ENCODE measurements around the gene CHRM2. TPM values are rescaled to one million over a fixed set of nuclear protein-coding genes. Genes with fewer than 3 reads are reported as not detected.

The CHRM2 gene
- total and polyA plus RNA-seq, 9 of the 15 experiments (the other 6 are each of a cell fraction or from before 2014, with no cell fraction given), result not detected

DNA sequence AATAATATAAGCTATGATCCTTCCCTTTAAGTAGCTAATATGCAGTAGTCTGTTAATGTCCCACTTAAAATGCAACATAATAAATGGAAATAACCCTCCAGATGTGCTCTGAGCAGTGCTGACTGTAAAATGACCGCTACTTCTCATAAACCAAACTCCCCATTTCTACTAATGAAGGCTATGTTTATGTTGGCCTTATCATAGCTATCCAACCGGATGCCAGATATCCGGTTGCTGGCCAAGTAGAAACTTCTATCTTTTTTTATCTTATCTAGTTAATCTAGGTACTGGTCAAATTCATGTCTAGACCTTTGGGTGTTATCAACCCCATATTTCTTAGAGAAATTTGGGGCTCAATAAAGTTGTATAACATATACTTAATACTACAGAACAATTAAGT lies 56.6 kb downstream of the CHRM2 start:
- H3K27me3 ChIP-seq (ENCODE audit: control insufficient read depth in 2 of 2, insufficient read depth in 2 of 2, low read length in 2 of 2), result no peaks in the 10 kb centered on the region
- no peaks in the 10 kb centered on the region for H4K20me1 ChIP-seq (replicated peaks; ENCODE audit: control insufficient read depth, insufficient read depth, low read length)
- H2AFZ ChIP-seq (ENCODE audit: low read depth, low read length), result no peak overlapping the region
- WGBS (ENCODE audit: insufficient coverage, low coverage, missing lambda C conversion rate), result 3% methylated on average over 3 of the region's 3 CpGs
- BruUV-seq (replicated peaks), result no TSS peak
- ChIA-PET CTCF (ENCODE audit: low intra/inter-chr PET ratio) (no interaction called here), POLR2A (no interaction called here)
- no peaks in the 10 kb centered on the region for H3K9me1 ChIP-seq (ENCODE audit: control insufficient read depth, insufficient read depth, low read length)
- intact Hi-C loops (cut with micrococcal nuclease), result no loop called here
- in situ Hi-C loops (cut with MboI), result no loop called here
- H3K27ac ChIP-seq (ENCODE audit: extremely low read depth, low read depth, low read length), result no peak overlapping the region
- no peak for FAIRE-seq
- H3K9me3 ChIP-seq (replicated peaks; ENCODE audit: control insufficient read depth, insufficient read depth, low read depth, low read length), result no peaks in the 10 kb centered on the region; the same call in 1 of the 2 replicates
- no peak overlapping the region for H3K4me2 ChIP-seq (ENCODE audit: insufficient read depth, low read length)
- H3K79me2 ChIP-seq (ENCODE audit: control insufficient read depth, insufficient read depth, low read length), result no peaks in the 10 kb centered on the region
- no peak for ATAC-seq
- no peaks in the 10 kb centered on the region for H3K4me1 ChIP-seq (replicated peaks in 1 of 2; ENCODE audit: control insufficient read depth in 2 of 2, insufficient read depth in 2 of 2, low read length in 2 of 2)
- H3K9ac ChIP-seq (ENCODE audit: insufficient read depth in 1 of 2, low read depth in 2 of 2, low read length in 2 of 2), result no peak overlapping the region
- no peaks in the 10 kb centered on the region for H3K36me3 ChIP-seq (ENCODE audit: control insufficient read depth, insufficient read depth, low read length)
- no peak overlapping the region for H3K4me3 ChIP-seq
- DNase-seq (ENCODE audit: extremely low read depth in 1 of 4, low spot score in 3 of 4), result no peak
- TF ChIP-seq ZEB2 (IDR thresholded peaks at IDR 0.05) (no peak), SRSF1 (IDR thresholded peaks at IDR 0.05; ENCODE audit: low read depth, low read length) (no peak)

- no peaks in the 10 kb centered on the region for H3K79me2 ChIP-seq (ENCODE audit: control insufficient read depth, insufficient read depth, low read length)
- ATAC-seq (no peak), FAIRE-seq (no peak), DNase-seq (ENCODE audit: extremely low read depth in 1 of 4, low spot score in 3 of 4) (no peak)
- intact Hi-C loops (cut with micrococcal nuclease), result no loop called here
- H2AFZ ChIP-seq (ENCODE audit: low read depth, low read length), result no peak overlapping the region
- H3K27ac ChIP-seq (ENCODE audit: extremely low read depth, low read depth, low read length), result no peak overlapping the region
- H3K9me1 ChIP-seq (ENCODE audit: control insufficient read depth, insufficient read depth, low read length), result no peaks in the 10 kb centered on the region
- H3K36me3 ChIP-seq (ENCODE audit: control insufficient read depth, insufficient read depth, low read length), result no peaks in the 10 kb centered on the region
- ChIA-PET CTCF (ENCODE audit: low intra/inter-chr PET ratio) (no interaction called here), POLR2A (interaction anchor here (0.6 kb wide), 1 partner anchor 59 kb away, joined by 3 read pairs; no protein-coding TSS in a partner anchor)
- no TSS peak for BruUV-seq (replicated peaks)
- no peak overlapping the region for H3K9ac ChIP-seq (ENCODE audit: insufficient read depth in 1 of 2, low read depth in 2 of 2, low read length in 2 of 2)
- H4K20me1 ChIP-seq (replicated peaks; ENCODE audit: control insufficient read depth, insufficient read depth, low read length), result no peaks in the 10 kb centered on the region
- no peaks in the 10 kb centered on the region for H3K27me3 ChIP-seq (ENCODE audit: control insufficient read depth in 2 of 2, insufficient read depth in 2 of 2, low read length in 2 of 2)
- no peaks in the 10 kb centered on the region for H3K4me1 ChIP-seq (replicated peaks in 1 of 2; ENCODE audit: control insufficient read depth in 2 of 2, insufficient read depth in 2 of 2, low read length in 2 of 2)
- H3K4me2 ChIP-seq (ENCODE audit: insufficient read depth, low read length), result no peak overlapping the region
- in situ Hi-C loops (cut with MboI), result no loop called here
- no peaks in the 10 kb centered on the region; the same call in 1 of the 2 replicates for H3K9me3 ChIP-seq (replicated peaks; ENCODE audit: control insufficient read depth, insufficient read depth, low read depth, low read length)
- no peak overlapping the region for H3K4me3 ChIP-seq
- TF ChIP-seq ESRRA (IDR thresholded peaks at IDR 0.05; ENCODE audit: borderline replicate concordance, low read depth) (no peak), TEAD1 (CRISPR knock-in tag; IDR thresholded peaks at IDR 0.05) (no peak), HEY1 (CRISPR knock-in tag; IDR thresholded peaks at IDR 0.05; ENCODE audit: borderline replicate concordance) (no peak), ZSCAN32 (CRISPR knock-in tag; IDR thresholded peaks at IDR 0.05) (no peak), PHF21A (IDR thresholded peaks at IDR 0.05; ENCODE audit: borderline replicate concordance, low read depth) (no peak), NEUROD1 (IDR thresholded peaks at IDR 0.05; ENCODE audit: borderline replicate concordance, low read depth, low read length, partially characterized antibody) (no peak), ZNF436 (CRISPR knock-in tag; IDR thresholded peaks at IDR 0.05) (no peak), HIVEP1 (CRISPR knock-in tag; IDR thresholded peaks at IDR 0.05) (no peak), FOXA1 (IDR thresholded peaks at IDR 0.05; ENCODE audit: borderline replicate concordance) (no peak), PYGO2 (tag; IDR thresholded peaks at IDR 0.05) (no peak)
- TF ChIP-seq, protein P1, sequence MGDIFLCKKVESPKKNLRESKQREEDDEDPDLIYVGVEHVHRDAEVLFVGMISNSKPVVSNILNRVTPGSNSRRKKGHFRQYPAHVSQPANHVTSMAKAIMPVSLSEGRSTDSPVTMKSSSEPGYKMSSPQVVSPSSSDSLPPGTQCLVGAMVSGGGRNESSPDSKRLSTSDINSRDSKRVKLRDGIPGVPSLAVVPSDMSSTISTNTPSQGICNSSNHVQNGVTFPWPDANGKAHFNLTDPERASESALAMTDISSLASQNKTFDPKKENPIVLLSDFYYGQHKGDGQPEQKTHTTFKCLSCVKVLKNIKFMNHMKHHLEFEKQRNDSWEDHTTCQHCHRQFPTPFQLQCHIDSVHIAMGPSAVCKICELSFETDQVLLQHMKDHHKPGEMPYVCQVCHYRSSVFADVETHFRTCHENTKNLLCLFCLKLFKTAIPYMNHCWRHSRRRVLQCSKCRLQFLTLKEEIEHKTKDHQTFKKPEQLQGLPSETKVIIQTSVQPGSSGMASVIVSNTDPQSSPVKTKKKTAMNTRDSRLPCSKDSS (IDR thresholded peaks at IDR 0.05; ENCODE audit: low read depth, partially characterized antibody), result no peak
- TF ChIP-seq, protein P2, sequence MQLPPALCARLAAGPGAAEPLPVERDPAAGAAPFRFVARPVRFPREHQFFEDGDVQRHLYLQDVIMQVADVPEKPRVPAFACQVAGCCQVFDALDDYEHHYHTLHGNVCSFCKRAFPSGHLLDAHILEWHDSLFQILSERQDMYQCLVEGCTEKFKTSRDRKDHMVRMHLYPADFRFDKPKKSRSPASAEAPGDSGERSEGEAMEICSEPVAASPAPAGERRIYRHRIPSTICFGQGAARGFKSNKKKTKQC (CRISPR knock-in tag; IDR thresholded peaks at IDR 0.05), result no peak
These were observed 57.1 kb downstream of the CHRM2 start for GRCh38 chr7:136925556-136925955.

Measured in K562 (cell line).